BE2C (cell line): ENCODE measurements around the gene POU3F4.

ENCODE experiments used
- DNase-seq: peaks from one replicate; pipeline ENCODE4 v3.0.0-alpha.2; 2020
- H3K27me3 ChIP-seq: fragments of 250-450 bp; sonication (Bioruptor Pico); 2 replicates; pipeline ENCODE4 v1.5.1; 2020; ENCODE audit warnings: mild to moderate bottlenecking
- H3K36me3 ChIP-seq: fragments of 250-450 bp; sonication (Bioruptor Pico); 2 replicates; pipeline ENCODE4 v1.5.1; 2020; ENCODE audit warnings: mild to moderate bottlenecking
- H3K4me1 ChIP-seq: fragments of 250-450 bp; sonication (Bioruptor Pico); 2 replicates; pipeline ENCODE4 v1.5.1; 2020
- H3K4me3 ChIP-seq: 2 replicates; pipeline ENCODE4 v1.5.1; 2011; ENCODE audit warnings: low read depth, low read length
- H3K9me3 ChIP-seq: fragments of 250-450 bp; sonication (Bioruptor Pico); 2 replicates; pipeline ENCODE4 v1.5.1; 2020
- CTCF ChIP-seq: IDR thresholded peaks from 2 replicates; pipeline ENCODE4 v1.5.1; 2012; ENCODE audit warnings: mild to moderate bottlenecking, low read depth, low read length

POU3F4 gene

GRCh38 chrX:83521905-83522304, 13.8 kb downstream of the POU3F4 start:
- Histone ChIP-seq H3K27me3 (no peaks in the 10 kb centered on the region), H3K36me3 (no peaks in the 10 kb centered on the region)
- TF ChIP-seq CTCF, result no peak

GRCh38 chrX:83529950-83530349, 21.9 kb downstream of the POU3F4 start:
- DNase-seq, result no peak
- Histone ChIP-seq H3K36me3 (no peaks in the 10 kb centered on the region), H3K4me1 (no peaks in the 10 kb centered on the region), H3K9me3 (no peaks in the 10 kb centered on the region), H3K27me3 (no peaks in the 10 kb centered on the region), H3K4me3 (no peak overlapping the region)
- TF ChIP-seq CTCF, result no peak

More at GRCh38 chrX:83521905-83522304, 13.8 kb downstream of the POU3F4 start:
- Histone ChIP-seq H3K4me3 (no peak overlapping the region), H3K9me3 (no peaks in the 10 kb centered on the region), H3K4me1 (no peaks in the 10 kb centered on the region)
- DNase-seq, result no peak

GRCh38 chrX:83535417-83536196, 27.5 kb downstream of the POU3F4 start:
- no peak for DNase-seq
- H3K9me3 ChIP-seq, result no peaks in the 10 kb centered on the region
- no peak overlapping the region for H3K4me3 ChIP-seq
- H3K4me1 ChIP-seq, result no peaks in the 10 kb centered on the region
- no peak for TF ChIP-seq CTCF
- no peaks in the 10 kb centered on the region for H3K36me3 ChIP-seq
- H3K27me3 ChIP-seq, result no peaks in the 10 kb centered on the region
